Right renal pelvis (tissue), 4 donors: Measurements from ENCODE around the gene MAN1A2. TPM values are rescaled to one million over a fixed set of nuclear protein-coding genes. Genes with fewer than 3 reads are reported as not detected.

Source experiments
- DNase-seq, 4 donors: peaks; one replicate each; pipeline ENCODE4 v3.0.0-alpha.2; 2013; ENCODE audit warnings: low read depth in 4 of 4, low spot score in 3 of 4, missing footprints in 1 of 4
- polyA plus RNA-seq, 4 donors: library from polyadenylated mRNA; unstranded; fragments of 120-200 nt; gene quantifications; one replicate each; pipeline ENCODE4 v1.2.1, GENCODE V29; 2013; ENCODE audit not compliant: insufficient read length in 4 of 4

The MAN1A2 gene
- polyA plus RNA-seq, 4 donors = 43.1 to 49.7 (median 48.4) TPM

DNA sequence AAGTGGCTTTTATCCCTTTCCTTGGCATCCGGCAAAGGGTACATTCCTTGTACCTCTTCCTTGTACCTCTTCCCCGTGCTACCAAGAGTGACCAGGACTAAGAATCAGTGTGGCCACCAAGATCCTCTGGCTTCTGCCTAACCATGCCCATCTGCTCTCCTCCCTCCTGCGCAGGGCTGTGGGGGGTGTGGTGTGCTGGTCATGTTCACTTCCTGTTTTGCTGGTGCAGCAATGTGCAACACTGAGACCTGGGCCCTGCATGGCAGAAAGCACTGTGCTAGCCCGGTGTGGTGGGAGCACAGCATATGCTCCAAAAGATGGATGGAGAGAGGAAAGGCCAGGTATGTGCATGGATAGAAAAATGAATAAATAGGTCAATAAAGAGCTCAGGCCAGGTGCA is 205.3 kb downstream of the MAN1A2 start:
- DNase-seq = no peak

DNA sequence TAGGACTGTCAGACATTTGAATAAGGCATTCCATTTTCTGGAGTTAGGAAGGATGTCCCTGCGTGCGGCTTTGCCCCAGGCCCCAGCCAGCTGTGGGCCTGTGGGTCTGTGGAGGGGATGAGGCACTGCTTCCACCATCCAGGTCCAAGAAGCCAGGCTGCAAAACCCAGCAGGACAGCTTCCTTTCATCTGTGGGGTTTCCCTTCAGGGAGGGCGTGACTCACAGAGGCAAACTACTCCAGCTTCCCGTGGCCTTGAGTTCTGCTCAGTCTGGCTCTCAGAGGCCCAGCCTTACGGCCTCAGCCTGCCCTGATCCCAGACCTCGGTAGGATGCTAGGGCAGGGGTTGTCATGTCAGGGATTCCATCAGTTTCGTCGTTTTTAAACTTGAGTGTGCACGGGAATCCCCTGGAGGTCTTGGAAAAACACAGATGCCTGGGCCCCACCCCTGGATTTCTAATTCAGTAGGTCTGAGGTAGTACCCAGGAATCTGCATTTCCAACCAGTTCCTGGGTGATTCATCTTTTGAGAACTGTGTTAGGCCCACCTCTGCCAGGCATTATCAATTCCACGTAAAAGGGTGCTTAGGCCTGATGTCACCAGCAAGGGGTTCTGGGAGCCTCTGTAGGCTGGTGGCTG is 206.3 kb downstream of the MAN1A2 start:
- DNase-seq = no peak

- DNase-seq = no peak
Measured at GRCh38 chr1:117574161-117574835, 207.0 kb downstream of the MAN1A2 start.

DNA sequence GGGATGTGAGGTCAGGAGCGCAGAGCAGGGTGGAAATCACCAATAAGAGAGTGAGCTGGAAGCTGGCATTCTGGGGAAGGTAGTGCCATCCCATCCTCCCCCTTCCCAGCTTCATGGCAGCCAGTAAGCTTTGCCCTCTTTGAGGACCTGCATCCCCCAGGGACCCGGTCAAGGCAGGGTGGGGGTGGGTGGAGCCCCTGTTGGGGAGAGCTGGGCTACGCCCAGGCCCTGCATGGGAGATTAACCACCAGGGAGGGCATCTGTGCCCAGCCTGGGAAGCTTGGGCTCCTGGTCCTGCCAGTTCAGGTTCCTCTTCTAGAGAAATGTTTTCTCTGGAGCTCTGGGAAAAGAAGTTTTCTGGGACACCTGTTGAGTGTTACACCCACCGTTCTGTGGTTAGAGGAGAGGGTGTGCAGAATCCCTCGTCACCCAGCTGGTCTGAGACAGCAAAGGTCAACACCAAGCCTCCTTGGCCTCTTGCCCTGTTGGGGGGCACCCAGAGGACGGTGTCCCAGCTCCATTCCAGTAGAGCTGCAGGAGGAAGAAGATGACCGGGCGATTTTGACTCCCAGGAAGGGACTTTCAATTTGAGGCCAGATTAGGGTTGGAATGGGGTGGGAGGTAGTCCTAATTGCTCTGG is 208.5 kb downstream of the MAN1A2 start:
- DNase-seq = no peak

DNA sequence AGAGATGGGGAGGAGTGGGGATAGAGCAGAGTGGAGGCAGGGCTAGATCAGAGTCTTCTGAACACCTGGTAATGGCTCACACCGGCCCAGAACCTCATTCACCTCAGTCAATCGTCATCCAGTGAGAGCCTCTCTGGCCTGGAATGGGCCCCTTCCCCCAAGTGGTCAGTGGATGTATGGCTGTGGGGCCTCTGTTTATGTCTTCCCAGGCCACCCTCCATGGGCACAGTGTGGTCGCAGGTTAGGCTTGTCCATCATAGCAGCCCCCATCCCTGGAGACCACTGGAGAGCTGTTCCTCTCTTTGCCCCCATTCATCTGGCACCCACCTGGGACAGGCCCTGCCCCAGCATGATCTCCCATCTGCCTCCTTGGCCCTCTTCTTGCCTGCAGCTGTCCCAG is 209.0 kb downstream of the MAN1A2 start:
- DNase-seq = no peak

- no peak for DNase-seq
Measured at GRCh38 chr1:117577191-117577885, 210.1 kb downstream of the MAN1A2 start.

DNA sequence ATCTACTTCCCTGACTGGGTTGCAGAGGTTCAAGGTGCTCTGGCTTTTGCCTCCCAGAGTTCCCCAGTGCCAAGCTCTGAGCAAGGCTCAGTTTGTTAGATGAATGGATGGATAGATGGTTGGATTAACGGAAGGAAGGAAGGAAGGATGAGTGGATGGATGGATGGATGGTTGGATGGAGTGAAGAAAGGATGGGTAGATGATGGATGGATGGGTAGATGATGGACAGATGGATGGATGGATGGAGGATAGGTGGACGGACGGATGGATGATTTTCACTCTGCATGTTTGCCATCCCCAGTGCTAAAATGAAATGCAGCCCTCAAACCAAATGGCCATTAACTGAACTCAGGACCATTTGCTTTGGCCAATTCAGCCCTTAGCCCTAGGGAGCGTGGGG is 211.2 kb downstream of the MAN1A2 start:
- DNase-seq = no peak

Other genes starting within 250 kb of the MAN1A2 start
- 10 to 100 TPM; 16.0 to 23.6 (median 17.4) TPM for gene TRIM45, start 245.7 kb upstream of the MAN1A2 start, polyA plus RNA-seq
- 10 to 100 TPM; 14.2 to 27.2 (median 23.1) TPM for gene VTCN1, start 156.5 kb upstream of the MAN1A2 start, polyA plus RNA-seq
- gene TENT5C, start 238.6 kb downstream of the MAN1A2 start, polyA plus RNA-seq = 1 to 10 TPM; 2.4 to 3.6 (median 2.9) TPM